ENCODE measurements around the gene GOLT1B. TPM values are rescaled to one million over a fixed set of nuclear protein-coding genes. Genes with fewer than 3 reads are reported as not detected.
A peak's percentile ranks its signal among the peaks of the same experiment; 100 is the strongest.

The GOLT1B gene
- total RNA-seq, 6 experiments from 2014 or later, result 13.7 to 25.2 (median 18.1) TPM

- Histone ChIP-seq H3K9me3 (no peaks in the 10 kb centered on the region), H3K27ac (no peak overlapping the region), H3K27me3 (no peaks in the 10 kb centered on the region), H3K4me3 (no peak overlapping the region), H3K36me3 (peaks cover 0 to 27% (median 2%) of the 10 kb centered on the region in 4 donors), H3K4me1 (no peaks in the 10 kb centered on the region)
- ATAC-seq, result no peak
- TF ChIP-seq CTCF (IDR thresholded peaks at IDR 0.05), result no peak
- no peak for TF ChIP-seq POLR2A (IDR thresholded peaks at IDR 0.05)
- 100% methylated on average over 2 of the region's 2 CpGs for WGBS (ENCODE audit: insufficient coverage, low coverage, low lambda C conversion rate, missing lambda C conversion rate)
- DNase-seq, result no peak
- intact Hi-C loops (cut with DNase I), result no loop called here
Observed at GRCh38 chr12:21516281-21516680, 14.7 kb downstream of the GOLT1B start.

GRCh38 chr12:21518451-21518850, 16.9 kb downstream of the GOLT1B start:
- intact Hi-C loops (cut with DNase I), result no loop called here
- WGBS (ENCODE audit: insufficient coverage, low coverage, low lambda C conversion rate, missing lambda C conversion rate), result 90% methylated on average over 3 of the region's 3 CpGs

GRCh38 chr12:21521541-21521940, 20.0 kb downstream of the GOLT1B start:
- H3K27me3 ChIP-seq, result no peaks in the 10 kb centered on the region
- peaks cover 0 to 2% (median 0%) of the 10 kb centered on the region in 4 donors for H3K4me1 ChIP-seq
- no peaks in the 10 kb centered on the region for H3K9me3 ChIP-seq
- no peaks in the 10 kb centered on the region for H3K36me3 ChIP-seq
- H3K4me3 ChIP-seq, result no peak overlapping the region
- H3K27ac ChIP-seq, result no peak overlapping the region
- 50% methylated on average over 1 of the region's 1 CpG for WGBS (ENCODE audit: insufficient coverage, low coverage, low lambda C conversion rate, missing lambda C conversion rate)
- ATAC-seq, result no peak
- TF ChIP-seq POLR2A (IDR thresholded peaks at IDR 0.05) (no peak), CTCF (IDR thresholded peaks at IDR 0.05) (no peak)
- DNase-seq, result no peak
- intact Hi-C loops (cut with DNase I), result no loop called here

More at GRCh38 chr12:21518451-21518850, 16.9 kb downstream of the GOLT1B start:
- H3K9me3 ChIP-seq, result no peaks in the 10 kb centered on the region
- H3K27me3 ChIP-seq, result no peaks in the 10 kb centered on the region
- no peak overlapping the region for H3K4me3 ChIP-seq
- DNase-seq, result no peak
- TF ChIP-seq POLR2A (IDR thresholded peaks at IDR 0.05) (no peak), CTCF (IDR thresholded peaks at IDR 0.05) (no peak)
- peaks cover 0 to 17% (median 2%) of the 10 kb centered on the region in 4 donors for H3K36me3 ChIP-seq
- ATAC-seq, result no peak
- no peaks in the 10 kb centered on the region for H3K4me1 ChIP-seq
- H3K27ac ChIP-seq, result no peak overlapping the region

- TF ChIP-seq CTCF (IDR thresholded peaks at IDR 0.05) (no peak), POLR2A (IDR thresholded peaks at IDR 0.05) (no peak)
- no peak for DNase-seq
- no peak overlapping the region for H3K27ac ChIP-seq
- no peak overlapping the region for H3K4me3 ChIP-seq
- no peaks in the 10 kb centered on the region for H3K27me3 ChIP-seq
- ATAC-seq, result peak in 2 of 4 donors; percentile 7 to 24
- no peaks in the 10 kb centered on the region for H3K36me3 ChIP-seq
- H3K9me3 ChIP-seq, result no peaks in the 10 kb centered on the region
- H3K4me1 ChIP-seq, result peaks cover 0 to 8% (median 1%) of the 10 kb centered on the region in 4 donors
- intact Hi-C loops (cut with DNase I), result no loop called here
Observed at GRCh38 chr12:21523148-21523547, 21.6 kb downstream of the GOLT1B start.

- 100% methylated on average over 1 of the region's 1 CpG for WGBS (ENCODE audit: insufficient coverage, low coverage, low lambda C conversion rate, missing lambda C conversion rate)
- H3K9me3 ChIP-seq, result no peaks in the 10 kb centered on the region
- H3K27me3 ChIP-seq, result no peaks in the 10 kb centered on the region
- intact Hi-C loops (cut with DNase I), result no loop called here
- no peak for TF ChIP-seq POLR2A (IDR thresholded peaks at IDR 0.05)
- no peak for TF ChIP-seq CTCF (IDR thresholded peaks at IDR 0.05)
- H3K4me3 ChIP-seq, result peak within 1 kb of the TSS; percentile 48 to 69 (median 59)
- no peaks in the 10 kb centered on the region for H3K36me3 ChIP-seq
- no peak within 1 kb of the TSS for H3K27ac ChIP-seq
- peaks cover 0 to 15% (median 2%) of the 10 kb centered on the region in 4 donors for H3K4me1 ChIP-seq
- DNase-seq (no peak), ATAC-seq (no peak)
Observed at GRCh38 chr12:21526053-21526452, 24.5 kb downstream of the GOLT1B start, which contains the start of gene SPX. TSS of gene SPX (plus strand) at chr12:21526296. CDS start at chr12:21526473, 177 bp downstream.

Measured in right lobe of liver (tissue), 6 donors.